Keratinocyte (primary cell): ENCODE measurements around the gene LILRB5. TPM values are rescaled to one million over a fixed set of nuclear protein-coding genes. Genes with fewer than 3 reads are reported as not detected.
"Not testable (repeated sequence)": the region's sequence is repeated elsewhere in the genome, so short reads cannot be mapped to it uniquely, and the experiment has no call there.

Experiments used
- DNase-seq: peaks from one replicate; pipeline ENCODE4 v3.0.0-alpha.2; 2011; ENCODE audit warnings: low read depth, missing footprints, low spot score
- FAIRE-seq: peaks from 2 replicates; lab custom pipeline; 2011; peaks lifted over from hg19 to GRCh38; lab: Jason Lieb, UNC
- H2AFZ ChIP-seq: 2 replicates; pipeline ENCODE4 v1.6.0; 2012; ENCODE audit warnings: low read length, control low read depth, inconsistent platforms; ENCODE audit not compliant: control insufficient read depth
- H3K27ac ChIP-seq: 2 replicates; pipeline ENCODE4 v1.5.1; 2011; ENCODE audit warnings: low read length; ENCODE audit not compliant: control insufficient read depth, insufficient read depth
- H3K27me3 ChIP-seq: 3 replicates; pipeline ENCODE4 v1.6.0; 2011; ENCODE audit warnings: low read length; ENCODE audit not compliant: control insufficient read depth, insufficient read depth; ENCODE audit errors: extremely low read depth
- H3K36me3 ChIP-seq, 2 experiments: 2 replicates in 1 of 2; 3 replicates in 1 of 2; pipeline ENCODE4 v1.5.1; 2011; ENCODE audit warnings: low read length in 2 of 2, mild to moderate bottlenecking in 1 of 2; ENCODE audit not compliant: control insufficient read depth in 2 of 2, insufficient read depth in 2 of 2; ENCODE audit errors: extremely low read depth in 1 of 2
- H3K4me1 ChIP-seq: 3 replicates; pipeline ENCODE4 v1.5.1; 2011; ENCODE audit warnings: low read length; ENCODE audit not compliant: control insufficient read depth, insufficient read depth; ENCODE audit errors: extremely low read depth
- H3K4me2 ChIP-seq: 3 replicates; pipeline ENCODE4 v1.6.0; 2011; ENCODE audit warnings: low read depth, low read length; ENCODE audit not compliant: control insufficient read depth, insufficient read depth; ENCODE audit errors: extremely low read depth
- H3K4me3 ChIP-seq, 3 experiments: fragments of 200-600 bp in 1 of 3; sonication (generic) in 1 of 3; 2 replicates in 2 of 3; 3 replicates in 1 of 3; pipeline ENCODE4 v1.5.1; 2011 to 2016; ENCODE audit warnings: low read length in 3 of 3, mild to moderate bottlenecking in 3 of 3, control low read depth in 2 of 3, inconsistent platforms in 1 of 3, low read depth in 1 of 3, mixed read lengths in 1 of 3, mixed run types in 1 of 3, moderate library complexity in 1 of 3; ENCODE audit not compliant: control insufficient read depth in 2 of 3, insufficient read depth in 2 of 3; ENCODE audit errors: extremely low read depth in 1 of 3
- H3K79me2 ChIP-seq: 2 replicates; pipeline ENCODE4 v1.6.0; 2012; ENCODE audit warnings: low read length; ENCODE audit not compliant: control insufficient read depth, insufficient read depth
- H3K9ac ChIP-seq: 3 replicates; pipeline ENCODE4 v1.6.0; 2011; ENCODE audit warnings: low read length; ENCODE audit not compliant: control insufficient read depth, insufficient read depth; ENCODE audit errors: extremely low read depth
- H3K9me1 ChIP-seq: 3 replicates; pipeline ENCODE4 v1.6.0; 2011; ENCODE audit warnings: low read length; ENCODE audit not compliant: control insufficient read depth, insufficient read depth; ENCODE audit errors: extremely low read depth
- H3K9me3 ChIP-seq: 2 replicates; pipeline ENCODE4 v1.5.1; 2012; ENCODE audit warnings: low read depth, low read length; ENCODE audit not compliant: control insufficient read depth
- H4K20me1 ChIP-seq: 3 replicates; pipeline ENCODE4 v1.6.0; 2011; ENCODE audit warnings: low read length; ENCODE audit not compliant: control insufficient read depth, insufficient read depth; ENCODE audit errors: extremely low read depth
- CTCF ChIP-seq, 3 experiments: IDR thresholded peaks in 1 of 3; conservative IDR thresholded peaks in 1 of 3; optimal IDR thresholded peaks in 1 of 3; 2 replicates in 2 of 3; 3 replicates in 1 of 3; pipeline versions ENCODE3 to v1.5.1; 2011; ENCODE audit warnings: low read length in 3 of 3, mild to moderate bottlenecking in 3 of 3, moderate library complexity in 2 of 3, control low read depth in 1 of 3, inconsistent platforms in 1 of 3; ENCODE audit not compliant: insufficient read depth in 2 of 3; ENCODE audit errors: extremely low read depth in 1 of 3
- EZH2 ChIP-seq: IDR thresholded peaks from one replicate; pipeline ENCODE4 v1.6.1; 2012; ENCODE audit warnings: inconsistent platforms, mild to moderate bottlenecking, low read length, moderate library complexity
- dilution Hi-C: fragments of 300-500 bp; cut with MboI; formaldehyde crosslinking; loops from one replicate; pipeline ENCODE4 v1.7.0; 2020; ENCODE audit warnings: low sequenced_read_pairs; ENCODE audit not compliant: extremely low pct_ligation_motif_present
- polyA plus RNA-seq, 5 experiments: library from polyadenylated mRNA; depleted of rRNA in 3 of 5; stranded (reverse) in 3 of 5; stranded (forward) in 1 of 5; unstranded in 1 of 5; fragments of >200 nt; gene quantifications; 1 replicate in 1 of 5; 2 replicates in 3 of 5; 3 replicates in 1 of 5; pipeline versions ENCODE4 v1.2.1 to v1.2.3, GENCODE V29; 2011 to 2012; ENCODE audit warnings: missing spikeins in 2 of 5, low read depth in 1 of 5, low replicate concordance in 1 of 5

The LILRB5 gene
- polyA plus RNA-seq, 1 donor (not counting 4 experiments of a cell fraction or from before 2014, with no cell fraction given) = not detected

- no peaks in the 10 kb centered on the region for H3K79me2 ChIP-seq
- DNase-seq (no peak), FAIRE-seq (no peak)
- H3K9me1 ChIP-seq = no peaks in the 10 kb centered on the region
- H3K9me3 ChIP-seq = no peaks in the 10 kb centered on the region
- no peak overlapping the region for H3K9ac ChIP-seq
- no peak overlapping the region for H3K27ac ChIP-seq
- H2AFZ ChIP-seq = no peak overlapping the region
- H4K20me1 ChIP-seq = no peaks in the 10 kb centered on the region
- H3K4me3 ChIP-seq = no peak overlapping the region
- dilution Hi-C loops = no loop called here
- no peak for TF ChIP-seq CTCF (optimal IDR thresholded peaks at IDR 0.05 in 1 of 3, IDR thresholded peaks at IDR 0.05 in 1 of 3, conservative IDR thresholded peaks at IDR 0.05 in 1 of 3; ENCODE audit: extremely low read depth in 1 of 3, insufficient read depth in 2 of 3, low read length in 3 of 3)
- TF ChIP-seq EZH2 = no peak
- no peaks in the 10 kb centered on the region for H3K4me1 ChIP-seq
- H3K27me3 ChIP-seq = no peaks in the 10 kb centered on the region
- no peak overlapping the region for H3K4me2 ChIP-seq
- H3K36me3 ChIP-seq = no peaks in the 10 kb centered on the region
Observed at GRCh38 chr19:54216869-54217268, 40.2 kb downstream of the LILRB5 start.

GRCh38 chr19:54214734-54215133 lies 42.3 kb downstream of the LILRB5 start:
- H3K9me3 ChIP-seq, H3K36me3 ChIP-seq, H3K9me1 ChIP-seq, H4K20me1 ChIP-seq, DNase-seq, FAIRE-seq, H3K79me2 ChIP-seq, H3K4me3 ChIP-seq, H3K4me2 ChIP-seq, H3K27me3 ChIP-seq, dilution Hi-C loops, H2AFZ ChIP-seq, H3K9ac ChIP-seq, H3K27ac ChIP-seq, H3K4me1 ChIP-seq: not testable (repeated sequence)

GRCh38 chr19:54214217-54214616 lies 42.9 kb downstream of the LILRB5 start:
- H3K79me2 ChIP-seq, H4K20me1 ChIP-seq, H3K4me1 ChIP-seq, FAIRE-seq, H3K4me3 ChIP-seq, H3K36me3 ChIP-seq, H3K27me3 ChIP-seq, H3K27ac ChIP-seq, H3K9me3 ChIP-seq, H3K9me1 ChIP-seq, H3K4me2 ChIP-seq, dilution Hi-C loops, H3K9ac ChIP-seq, DNase-seq, H2AFZ ChIP-seq: not testable (repeated sequence)
